HCT116 (cell line): ENCODE results near the gene MYL3.

Experiments used
- CBX3 ChIP-seq: IDR thresholded peaks from 2 replicates; pipeline ENCODE4 v1.6.1; 2012; ENCODE audit warnings: low read depth
- EZH2 ChIP-seq: fragments of 200-600 bp; sonication (generic); IDR thresholded peaks from 2 replicates; pipeline ENCODE4 v1.6.1; 2017; ENCODE audit warnings: antibody characterized with exemption, mixed run types
- EZH2phosphoT487 ChIP-seq: fragments of 200-600 bp; IDR thresholded peaks from 2 replicates; pipeline ENCODE4 v1.6.1; 2018; ENCODE audit warnings: antibody characterized with exemption, borderline replicate concordance
- FOSL1 ChIP-seq: IDR thresholded peaks from 2 replicates; pipeline ENCODE4 v1.6.1; 2012; ENCODE audit warnings: low read depth
- POLR2A ChIP-seq: IDR thresholded peaks from 2 replicates; pipeline ENCODE4 v1.7.0; 2011; ENCODE audit warnings: borderline replicate concordance; ENCODE audit not compliant: insufficient read depth, insufficient read length; ENCODE audit errors: extremely low read depth
- POLR2AphosphoS5 ChIP-seq: IDR thresholded peaks from 2 replicates; pipeline ENCODE4 v1.6.1; 2011; ENCODE audit warnings: mild to moderate bottlenecking, low read depth, low read length, moderate library complexity
- RAD21 ChIP-seq: IDR thresholded peaks from 2 replicates; pipeline ENCODE4 v1.6.1; 2012; ENCODE audit warnings: low read depth, mild to moderate bottlenecking
- REST ChIP-seq: IDR thresholded peaks from 2 replicates; pipeline ENCODE4 v1.6.1; 2012; ENCODE audit warnings: low read depth
- ZBTB33 ChIP-seq: IDR thresholded peaks from 2 replicates; pipeline ENCODE4 v1.6.1; 2011; ENCODE audit warnings: mild to moderate bottlenecking, low read length, moderate library complexity; ENCODE audit not compliant: insufficient replicate concordance; ENCODE audit errors: extremely low read depth
- TF ChIP-seq, protein P1 (sequence below): IDR thresholded peaks from 2 replicates; pipeline ENCODE4 v1.6.1; 2012
- TF ChIP-seq, protein P2 (sequence below), 3 experiments: fragments of 200-600 bp in 1 of 3; sonication (generic) in 1 of 3; IDR thresholded peaks in 2 of 3; conservative IDR thresholded peaks in 1 of 3; 2 replicates each; pipeline ENCODE4 v1.5.1; 2012 to 2017; ENCODE audit warnings: low read depth in 2 of 3, low read length in 2 of 3, antibody characterized with exemption in 1 of 3, borderline replicate concordance in 1 of 3, control low read depth in 1 of 3, mild to moderate bottlenecking in 1 of 3, mixed read lengths in 1 of 3, mixed run types in 1 of 3, moderate library complexity in 1 of 3; ENCODE audit not compliant: insufficient read depth in 1 of 3
- TF ChIP-seq, protein P3 (sequence below): IDR thresholded peaks from 2 replicates; pipeline ENCODE4 v1.6.1; 2012

- TF ChIP-seq, protein P1, sequence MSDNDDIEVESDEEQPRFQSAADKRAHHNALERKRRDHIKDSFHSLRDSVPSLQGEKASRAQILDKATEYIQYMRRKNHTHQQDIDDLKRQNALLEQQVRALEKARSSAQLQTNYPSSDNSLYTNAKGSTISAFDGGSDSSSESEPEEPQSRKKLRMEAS: no peak
- TF ChIP-seq REST (no peak), POLR2A (no peak), RAD21 (no peak), CBX3 (no peak), EZH2 (no peak), EZH2phosphoT487 (no peak), POLR2AphosphoS5 (no peak), FOSL1 (no peak), ZBTB33 (no peak)
- TF ChIP-seq, protein P2, sequence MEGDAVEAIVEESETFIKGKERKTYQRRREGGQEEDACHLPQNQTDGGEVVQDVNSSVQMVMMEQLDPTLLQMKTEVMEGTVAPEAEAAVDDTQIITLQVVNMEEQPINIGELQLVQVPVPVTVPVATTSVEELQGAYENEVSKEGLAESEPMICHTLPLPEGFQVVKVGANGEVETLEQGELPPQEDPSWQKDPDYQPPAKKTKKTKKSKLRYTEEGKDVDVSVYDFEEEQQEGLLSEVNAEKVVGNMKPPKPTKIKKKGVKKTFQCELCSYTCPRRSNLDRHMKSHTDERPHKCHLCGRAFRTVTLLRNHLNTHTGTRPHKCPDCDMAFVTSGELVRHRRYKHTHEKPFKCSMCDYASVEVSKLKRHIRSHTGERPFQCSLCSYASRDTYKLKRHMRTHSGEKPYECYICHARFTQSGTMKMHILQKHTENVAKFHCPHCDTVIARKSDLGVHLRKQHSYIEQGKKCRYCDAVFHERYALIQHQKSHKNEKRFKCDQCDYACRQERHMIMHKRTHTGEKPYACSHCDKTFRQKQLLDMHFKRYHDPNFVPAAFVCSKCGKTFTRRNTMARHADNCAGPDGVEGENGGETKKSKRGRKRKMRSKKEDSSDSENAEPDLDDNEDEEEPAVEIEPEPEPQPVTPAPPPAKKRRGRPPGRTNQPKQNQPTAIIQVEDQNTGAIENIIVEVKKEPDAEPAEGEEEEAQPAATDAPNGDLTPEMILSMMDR (IDR thresholded peaks at IDR 0.05 in 2 of 3, conservative IDR thresholded peaks at IDR 0.05 in 1 of 3; ENCODE audit: borderline replicate concordance in 1 of 3, insufficient read depth in 1 of 3, low read depth in 2 of 3, low read length in 2 of 3): no peak
- TF ChIP-seq, protein P3, sequence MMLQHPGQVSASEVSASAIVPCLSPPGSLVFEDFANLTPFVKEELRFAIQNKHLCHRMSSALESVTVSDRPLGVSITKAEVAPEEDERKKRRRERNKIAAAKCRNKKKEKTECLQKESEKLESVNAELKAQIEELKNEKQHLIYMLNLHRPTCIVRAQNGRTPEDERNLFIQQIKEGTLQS: no peak
Measured at GRCh38 chr3:46833346-46834300, 29.6 kb downstream of the MYL3 start.
